Measurements from ENCODE around the gene RTP5.
"Not testable (repeated sequence)": the region's sequence is repeated elsewhere in the genome, so short reads cannot be mapped to it uniquely, and the experiment has no call there.

Gene RTP5

GRCh38 chr2:241922816-241923601 lies 53.5 kb downstream of the RTP5 start:
- H3K4me3 ChIP-seq (ENCODE audit: low read depth in 1 of 5, low read length in 5 of 5); H3K36me3 ChIP-seq (ENCODE audit: control insufficient read depth in 5 of 5, insufficient read depth in 5 of 5, low read length in 5 of 5); H3K9ac ChIP-seq (ENCODE audit: low read length in 5 of 5); H3K9me3 ChIP-seq (ENCODE audit: control insufficient read depth in 5 of 5, low read length in 5 of 5); H3K4me1 ChIP-seq (ENCODE audit: control insufficient read depth in 5 of 5, insufficient read depth in 5 of 5, low read length in 5 of 5); H3K27ac ChIP-seq (ENCODE audit: low read depth, low read length); H3K27me3 ChIP-seq (ENCODE audit: control insufficient read depth in 5 of 5, insufficient read depth in 4 of 5, low read length in 5 of 5): not testable (repeated sequence)
